ENCODE data around the gene RPL13A.

RPL13A gene

DNA sequence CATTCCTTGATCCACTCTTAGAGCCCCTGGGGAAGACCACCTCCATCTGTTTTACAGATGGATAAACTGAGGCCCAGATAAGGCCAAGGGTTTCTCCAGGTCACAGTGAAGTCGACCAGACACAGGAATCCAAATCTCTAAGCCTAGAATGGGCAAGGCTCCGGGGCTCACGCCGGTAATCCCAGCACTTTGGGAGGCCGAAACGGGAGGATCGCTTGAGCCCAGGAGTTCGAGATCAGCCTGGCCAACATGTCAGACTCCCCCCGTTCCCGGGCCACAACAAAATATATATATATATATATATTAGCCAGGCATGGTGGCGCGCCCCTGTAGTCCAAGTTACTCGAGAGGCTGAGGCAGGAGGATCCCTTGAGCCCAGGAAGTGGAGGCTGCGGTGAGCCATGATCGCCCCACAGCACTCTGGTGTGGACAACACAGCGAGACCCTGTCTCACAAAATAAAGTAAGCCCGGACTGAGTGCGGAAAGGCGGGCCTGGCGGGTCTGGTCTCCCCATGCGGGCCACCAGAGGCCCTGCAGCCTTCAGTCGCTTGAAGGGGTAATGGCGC, 615 bp upstream of the RPL13A start:
- DNase-seq, result no peak

DNA sequence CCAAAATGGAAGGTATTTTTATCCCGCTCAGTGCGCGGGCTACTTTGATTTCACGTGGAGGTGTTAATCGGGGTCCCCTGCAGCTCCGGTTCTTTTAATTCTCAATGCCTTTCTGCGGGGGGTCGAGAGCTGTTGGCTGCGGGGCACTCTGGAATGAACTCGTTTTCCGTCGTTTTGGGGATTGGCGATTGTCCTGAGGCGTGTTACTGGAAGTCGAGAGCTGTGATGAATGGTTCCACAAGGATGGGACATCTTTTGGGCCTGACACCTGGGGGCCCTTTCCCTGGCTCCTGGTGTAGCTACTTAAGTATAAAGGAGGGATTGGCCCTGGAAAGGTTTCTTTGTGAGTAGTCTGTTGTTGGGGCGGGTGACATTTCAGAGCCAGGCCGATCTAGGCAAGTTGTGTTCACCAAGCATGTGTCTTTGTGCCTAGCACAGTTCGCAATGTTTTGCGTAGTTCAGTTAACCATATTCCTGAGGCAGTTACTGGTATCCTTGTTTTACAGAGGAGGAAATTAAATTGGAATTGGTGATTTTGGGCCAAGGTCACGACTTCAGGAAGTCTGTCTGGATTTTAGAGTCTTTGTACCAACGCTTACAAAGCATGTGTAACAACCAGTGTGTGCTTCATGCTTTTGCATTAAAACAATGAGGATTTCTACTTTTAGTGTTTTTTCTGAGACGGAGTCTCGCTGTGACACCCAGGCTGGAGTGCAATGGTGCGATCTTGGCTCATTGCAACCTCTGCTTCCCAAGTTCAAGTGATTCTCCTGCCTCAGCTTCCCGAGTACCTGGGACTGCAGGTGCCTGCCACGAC, 846 bp downstream of the RPL13A start:
- no peak for DNase-seq

DNA sequence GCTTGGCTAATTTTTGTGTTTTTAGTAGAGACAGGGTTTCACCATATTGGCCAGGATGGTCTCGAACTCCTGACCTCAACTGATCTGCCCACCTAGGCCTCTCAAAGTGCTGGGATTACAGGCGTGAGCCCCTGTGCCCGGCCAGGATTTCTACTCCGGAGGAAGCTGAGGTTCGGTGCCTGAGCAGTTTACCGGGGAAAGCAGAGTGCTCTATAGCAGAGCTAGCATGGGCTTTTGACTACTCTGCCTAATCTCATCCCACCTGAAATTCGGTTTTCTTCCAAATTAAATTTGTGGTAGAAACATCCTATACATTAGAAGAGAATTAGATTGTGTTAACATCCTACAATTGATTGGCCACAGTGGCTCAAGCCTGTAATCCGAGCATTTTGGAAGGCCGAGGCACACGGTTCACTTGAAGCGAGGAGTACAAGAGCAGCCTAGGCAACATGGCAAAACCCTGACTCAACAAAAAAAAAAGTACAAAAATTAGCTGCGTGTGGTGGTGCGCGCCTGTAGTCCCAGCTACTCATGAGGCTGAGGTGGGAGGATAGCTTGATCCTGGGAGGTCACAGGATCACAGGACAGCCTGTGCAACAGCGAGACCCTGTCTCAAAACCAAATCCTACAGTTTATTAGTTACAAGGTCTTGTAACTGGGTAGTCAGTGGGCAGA, 1.6 kb downstream of the RPL13A start:
- DNase-seq, result no peak

DNA sequence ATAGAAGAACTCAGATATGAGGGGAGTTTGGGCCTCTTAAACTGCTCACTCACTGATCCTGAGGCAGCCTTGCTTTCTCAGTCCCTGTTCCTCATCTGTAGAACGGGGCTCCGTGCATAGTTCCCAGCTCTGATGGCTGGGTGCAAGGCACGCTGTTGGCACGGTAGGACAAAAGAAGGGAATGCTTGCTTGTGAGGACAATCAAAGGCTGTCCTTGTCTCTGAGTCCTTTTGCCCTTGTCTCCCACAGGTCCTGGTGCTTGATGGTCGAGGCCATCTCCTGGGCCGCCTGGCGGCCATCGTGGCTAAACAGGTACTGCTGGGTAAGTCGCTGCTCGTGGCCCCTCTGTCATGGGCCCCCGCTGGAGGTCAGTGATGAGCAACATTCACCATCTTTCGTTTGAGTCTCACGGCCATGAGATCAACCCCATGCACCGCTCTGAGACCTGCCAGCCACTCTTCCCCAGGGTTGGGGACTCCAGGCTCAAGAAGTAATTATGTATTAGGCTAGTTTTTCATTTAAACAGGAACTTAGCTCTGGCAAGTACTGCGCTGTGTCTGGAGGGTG, 2.3 kb downstream of the RPL13A start:
- no peak for DNase-seq

DNA sequence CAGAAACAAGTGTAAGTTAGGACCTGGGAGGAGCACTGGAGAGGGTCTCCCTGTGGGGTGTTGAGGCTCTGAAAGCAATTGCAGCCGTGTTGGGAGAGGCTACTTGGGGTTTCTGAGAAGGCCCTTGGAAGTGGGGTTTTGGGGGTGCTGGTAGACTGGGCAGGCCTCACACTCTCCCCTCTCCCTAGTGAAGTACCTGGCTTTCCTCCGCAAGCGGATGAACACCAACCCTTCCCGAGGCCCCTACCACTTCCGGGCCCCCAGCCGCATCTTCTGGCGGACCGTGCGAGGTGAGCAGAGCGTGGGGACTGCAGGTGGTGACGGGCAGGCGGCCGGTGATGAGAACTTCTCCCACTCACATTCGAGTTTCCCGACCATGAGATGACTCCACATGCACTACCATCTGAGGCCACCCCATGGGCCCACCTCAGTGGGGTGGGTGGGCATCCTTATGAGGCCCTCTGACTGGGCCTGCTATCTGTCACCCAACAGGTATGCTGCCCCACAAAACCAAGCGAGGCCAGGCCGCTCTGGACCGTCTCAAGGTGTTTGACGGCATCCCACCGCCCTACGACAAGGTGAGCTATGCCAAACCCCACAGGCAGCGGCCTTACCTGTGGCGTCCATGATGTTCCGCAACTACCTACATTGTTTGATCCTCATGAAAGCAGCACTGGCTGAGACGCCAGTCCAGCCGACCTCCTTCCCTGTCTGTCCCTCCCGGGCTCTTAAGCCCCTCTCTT, 3.0 kb downstream of the RPL13A start:
- no peak for DNase-seq

DNA sequence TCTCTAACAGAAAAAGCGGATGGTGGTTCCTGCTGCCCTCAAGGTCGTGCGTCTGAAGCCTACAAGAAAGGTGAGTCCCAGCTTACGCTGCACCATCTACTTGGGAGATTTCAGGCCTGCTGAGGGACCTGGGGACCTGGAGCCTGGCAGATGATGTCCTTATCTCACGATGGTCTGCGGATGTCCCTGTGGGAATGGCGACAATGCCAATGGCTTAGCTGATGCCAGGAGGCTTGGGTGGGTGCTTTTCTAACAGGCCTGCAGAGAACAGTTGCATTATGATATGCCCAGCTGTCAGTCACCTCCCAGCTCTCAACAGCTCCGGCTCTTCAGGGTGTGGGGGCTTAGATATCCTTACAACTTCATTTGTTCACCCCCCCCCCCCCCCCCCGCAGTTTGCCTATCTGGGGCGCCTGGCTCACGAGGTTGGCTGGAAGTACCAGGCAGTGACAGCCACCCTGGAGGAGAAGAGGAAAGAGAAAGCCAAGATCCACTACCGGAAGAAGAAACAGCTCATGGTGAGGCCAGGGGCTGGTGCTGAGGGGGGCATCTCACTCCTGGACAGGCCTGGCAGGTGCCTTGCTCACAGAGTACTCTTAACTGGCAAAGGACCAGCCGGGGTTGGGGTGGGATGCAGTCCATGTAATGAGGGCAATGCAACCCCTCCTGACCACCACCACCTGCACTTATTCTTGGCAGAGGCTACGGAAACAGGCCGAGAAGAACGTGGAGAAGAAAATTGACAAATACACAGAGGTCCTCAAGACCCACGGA, 3.8 kb downstream of the RPL13A start:
- no peak for DNase-seq

DNA sequence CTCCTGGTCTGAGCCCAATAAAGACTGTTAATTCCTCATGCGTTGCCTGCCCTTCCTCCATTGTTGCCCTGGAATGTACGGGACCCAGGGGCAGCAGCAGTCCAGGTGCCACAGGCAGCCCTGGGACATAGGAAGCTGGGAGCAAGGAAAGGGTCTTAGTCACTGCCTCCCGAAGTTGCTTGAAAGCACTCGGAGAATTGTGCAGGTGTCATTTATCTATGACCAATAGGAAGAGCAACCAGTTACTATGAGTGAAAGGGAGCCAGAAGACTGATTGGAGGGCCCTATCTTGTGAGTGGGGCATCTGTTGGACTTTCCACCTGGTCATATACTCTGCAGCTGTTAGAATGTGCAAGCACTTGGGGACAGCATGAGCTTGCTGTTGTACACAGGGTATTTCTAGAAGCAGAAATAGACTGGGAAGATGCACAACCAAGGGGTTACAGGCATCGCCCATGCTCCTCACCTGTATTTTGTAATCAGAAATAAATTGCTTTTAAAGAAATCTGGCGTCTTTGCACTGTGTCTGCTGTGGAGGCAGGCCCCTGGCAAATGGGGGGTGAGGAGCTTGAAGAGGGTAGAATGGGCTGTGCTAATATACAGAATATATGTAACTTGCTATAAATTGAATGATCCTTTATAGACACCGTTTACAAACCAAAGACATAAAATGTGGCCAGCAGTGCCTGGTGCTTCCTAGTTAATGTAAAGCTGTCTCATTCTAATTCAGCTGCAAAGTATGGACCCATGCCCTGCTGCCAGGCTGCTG, 4.6 kb downstream of the RPL13A start:
- no peak for DNase-seq

DNA sequence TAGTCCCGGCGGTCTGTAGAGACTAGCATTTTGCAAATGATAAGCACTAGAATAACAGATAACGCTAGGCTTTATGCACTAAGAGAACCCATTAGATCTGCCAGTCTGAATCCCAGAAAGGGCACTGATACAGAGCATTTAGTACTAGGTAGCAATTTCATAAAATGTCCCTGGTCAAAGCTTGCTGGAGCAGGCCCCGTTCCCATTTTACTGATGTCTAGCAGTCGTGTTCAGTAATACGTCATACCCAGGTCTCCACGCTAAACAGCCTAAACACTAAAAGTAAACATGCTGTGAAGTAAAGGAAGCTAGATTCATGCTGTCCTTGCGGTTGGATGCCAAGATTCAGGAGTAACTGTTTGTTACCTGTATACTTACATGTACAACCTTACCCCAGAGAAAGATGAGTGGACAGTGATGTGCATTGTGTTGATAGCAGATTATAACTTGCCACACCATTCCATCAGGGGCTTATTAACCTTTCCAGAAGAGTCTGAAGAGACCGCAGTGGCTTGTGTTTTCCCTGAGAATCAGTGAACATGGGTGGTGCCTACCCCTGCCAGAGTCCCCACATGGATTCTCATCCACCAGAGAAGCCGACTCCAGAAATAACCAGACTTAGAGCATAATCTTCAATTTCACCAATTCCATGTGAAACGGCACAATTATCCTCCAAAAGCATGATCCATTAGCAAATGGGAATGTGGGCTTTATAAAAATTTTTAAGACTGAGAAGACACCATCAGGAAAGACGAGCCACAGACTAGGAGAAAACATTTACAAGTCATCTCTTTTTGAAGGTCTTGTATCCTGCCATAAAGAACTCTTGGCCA, 5.4 kb downstream of the RPL13A start:
- no peak for DNase-seq

DNA sequence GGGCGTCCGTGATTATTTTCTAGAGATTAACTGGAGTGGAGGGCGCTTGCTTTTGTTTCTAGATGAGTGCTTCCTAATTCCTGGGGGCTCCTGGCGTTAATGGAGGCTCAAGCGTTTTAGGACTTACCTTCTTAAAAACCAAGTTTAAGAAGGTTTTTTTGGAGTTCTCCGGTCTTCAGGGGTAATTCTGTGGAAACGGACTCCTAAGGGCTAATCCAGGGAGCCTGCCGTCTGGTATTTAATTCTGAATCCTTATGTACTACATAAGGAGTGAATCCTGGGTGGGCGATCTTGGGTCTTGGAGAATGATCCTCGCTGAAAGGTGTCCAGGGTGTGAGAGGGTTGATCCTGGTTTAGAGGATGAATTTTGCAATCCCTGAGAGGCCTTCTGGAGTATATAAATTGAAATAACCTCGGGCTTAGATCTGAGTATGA, 9.2 kb downstream of the RPL13A start:
- DNase-seq, result no peak

DNA sequence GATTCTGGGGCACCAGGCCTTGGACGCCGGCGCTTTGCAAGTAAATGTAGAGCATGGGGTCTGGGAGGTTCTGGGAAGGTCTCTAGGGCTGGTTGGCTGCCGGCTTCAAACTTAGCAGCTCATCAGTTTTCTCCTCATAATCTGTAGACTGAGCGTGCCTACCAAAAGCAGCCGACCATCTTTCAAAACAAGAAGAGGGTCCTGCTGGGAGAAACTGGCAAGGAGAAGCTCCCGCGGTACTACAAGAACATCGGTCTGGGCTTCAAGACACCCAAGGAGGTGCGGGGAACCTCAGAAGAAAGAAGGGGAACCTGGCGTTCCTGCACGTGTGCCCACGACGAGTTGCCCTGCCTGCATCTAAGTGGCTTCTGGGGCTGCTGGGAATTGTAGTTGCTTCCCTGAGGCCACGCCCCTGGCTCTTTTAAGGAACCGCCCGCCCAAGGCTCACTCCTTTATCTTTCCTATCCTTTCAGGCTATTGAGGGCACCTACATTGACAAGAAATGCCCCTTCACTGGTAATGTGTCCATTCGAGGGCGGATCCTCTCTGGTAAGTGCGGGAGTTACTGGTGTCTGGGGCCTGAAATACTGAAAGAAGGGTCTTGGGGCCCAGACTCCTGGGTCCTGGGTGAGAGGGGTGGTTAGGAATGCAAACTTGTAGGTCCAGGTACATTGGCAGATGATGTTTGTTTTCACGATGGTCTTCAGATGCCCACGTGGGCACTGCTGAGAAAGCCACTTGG, 9.8 kb downstream of the RPL13A start:
- DNase-seq, result peak; percentile 87 to 90

DNA sequence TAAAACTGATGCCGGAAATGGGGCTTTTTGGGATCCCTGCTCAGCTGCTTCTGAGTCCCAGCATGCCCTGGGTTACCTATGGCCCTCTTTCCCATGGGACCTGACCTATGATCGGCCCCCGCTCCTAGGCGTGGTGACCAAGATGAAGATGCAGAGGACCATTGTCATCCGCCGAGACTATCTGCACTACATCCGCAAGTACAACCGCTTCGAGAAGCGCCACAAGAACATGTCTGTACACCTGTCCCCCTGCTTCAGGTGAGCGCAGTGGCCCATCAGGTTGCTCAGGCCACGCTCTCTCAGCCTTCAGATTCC, 10.3 kb downstream of the RPL13A start:
- no peak for DNase-seq

DNA sequence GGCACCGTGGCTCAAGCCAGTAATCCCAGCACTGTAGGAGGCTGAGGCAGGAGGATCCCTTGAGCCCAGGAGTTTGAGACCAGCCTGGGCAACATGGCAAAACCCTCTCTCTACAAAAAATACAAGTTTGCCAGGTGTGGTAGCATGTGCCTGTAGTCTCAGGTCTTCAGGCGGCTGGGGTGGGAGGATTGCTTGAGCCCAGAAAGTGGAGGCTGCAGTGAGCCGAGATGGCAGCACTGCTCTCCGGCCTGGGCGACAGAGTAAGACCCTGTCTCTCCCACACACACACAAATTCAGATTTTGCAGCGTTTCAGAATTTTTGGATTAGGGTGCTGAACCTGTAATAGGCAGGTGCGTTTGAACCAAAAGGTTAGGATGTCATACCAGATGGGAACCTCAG, 11.1 kb downstream of the RPL13A start:
- DNase-seq, result no peak

DNA sequence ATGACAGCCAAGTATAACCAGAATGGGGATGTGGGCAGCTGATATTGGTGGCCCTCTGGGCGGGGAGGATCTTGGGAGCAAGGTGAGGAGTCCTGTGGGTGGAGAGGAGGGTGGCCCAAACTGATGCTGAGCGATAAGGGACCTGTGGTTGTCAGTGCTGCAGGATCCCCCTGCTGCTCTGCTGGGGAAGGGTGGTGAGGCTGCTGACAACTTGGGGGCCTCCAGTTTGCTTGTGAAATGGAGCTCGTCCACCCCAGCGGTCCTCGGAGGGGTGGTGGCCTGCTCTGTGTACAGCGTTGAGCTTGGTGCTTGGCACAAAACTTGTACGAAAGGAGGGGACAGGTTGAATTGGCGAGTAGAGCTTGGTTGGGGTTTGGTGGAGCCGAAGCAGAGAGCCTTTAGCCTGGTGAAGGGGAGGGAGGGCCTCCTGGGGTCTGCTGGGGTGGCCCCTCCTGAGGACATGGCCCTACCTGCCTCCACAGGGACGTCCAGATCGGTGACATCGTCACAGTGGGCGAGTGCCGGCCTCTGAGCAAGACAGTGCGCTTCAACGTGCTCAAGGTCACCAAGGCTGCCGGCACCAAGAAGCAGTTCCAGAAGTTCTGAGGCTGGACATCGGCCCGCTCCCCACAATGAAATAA, 11.7 kb downstream of the RPL13A start:
- DNase-seq, result no peak

DNA sequence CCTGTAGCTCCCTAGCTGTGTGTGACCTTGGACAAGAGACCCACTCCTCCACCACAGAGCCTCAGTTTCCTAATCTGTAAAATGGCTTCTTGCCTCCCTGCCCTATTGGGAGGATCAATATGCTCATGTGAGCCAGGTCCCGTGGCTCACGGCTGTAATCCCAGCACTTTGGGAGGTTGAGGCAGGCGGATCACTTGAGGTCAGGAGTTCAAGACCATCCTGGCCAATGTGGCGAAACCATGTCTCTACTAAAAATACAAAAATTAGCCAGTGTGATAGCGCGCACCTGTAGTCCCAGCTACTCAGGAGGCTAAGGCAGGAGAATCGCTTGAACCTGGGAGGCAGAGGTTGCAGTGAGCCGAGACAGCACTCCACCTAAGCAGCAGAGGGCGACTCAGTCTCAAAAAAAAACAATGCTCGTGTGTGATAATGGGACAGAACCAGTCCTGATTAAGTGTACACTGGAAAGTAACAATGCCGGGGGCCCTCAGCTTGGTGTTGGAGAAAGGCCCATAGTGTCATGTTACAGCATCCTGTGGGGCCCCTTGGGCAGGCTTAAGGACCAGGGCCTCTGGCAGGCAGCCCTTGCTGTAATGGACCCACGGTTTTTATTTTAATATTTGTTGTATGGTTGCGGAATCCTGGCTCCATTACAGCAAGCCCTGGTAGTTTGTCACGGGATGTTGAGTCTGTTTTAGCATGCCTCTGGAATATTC, 15.6 kb downstream of the RPL13A start:
- DNase-seq, result peak in 1 of 2 donors; percentile 35

DNA sequence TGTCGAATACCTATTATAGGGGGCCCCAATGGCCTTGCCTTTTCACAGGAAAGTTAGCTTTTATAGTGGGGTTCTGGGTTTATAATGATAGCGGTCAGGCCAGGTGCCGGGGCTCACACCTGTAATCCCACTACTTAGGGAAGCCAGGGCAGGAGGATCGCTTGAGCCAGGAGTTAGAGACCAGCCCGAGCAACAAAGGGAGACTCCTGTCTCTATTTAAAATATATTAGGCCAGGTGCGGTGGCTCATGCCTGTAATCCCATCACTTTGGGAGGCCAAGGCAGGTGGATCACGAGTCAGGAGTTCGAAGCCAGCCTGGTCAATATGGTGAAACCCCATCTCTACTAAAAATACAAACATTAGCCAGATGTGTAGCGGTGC, 16.2 kb downstream of the RPL13A start:
- DNase-seq, result no peak

DNA sequence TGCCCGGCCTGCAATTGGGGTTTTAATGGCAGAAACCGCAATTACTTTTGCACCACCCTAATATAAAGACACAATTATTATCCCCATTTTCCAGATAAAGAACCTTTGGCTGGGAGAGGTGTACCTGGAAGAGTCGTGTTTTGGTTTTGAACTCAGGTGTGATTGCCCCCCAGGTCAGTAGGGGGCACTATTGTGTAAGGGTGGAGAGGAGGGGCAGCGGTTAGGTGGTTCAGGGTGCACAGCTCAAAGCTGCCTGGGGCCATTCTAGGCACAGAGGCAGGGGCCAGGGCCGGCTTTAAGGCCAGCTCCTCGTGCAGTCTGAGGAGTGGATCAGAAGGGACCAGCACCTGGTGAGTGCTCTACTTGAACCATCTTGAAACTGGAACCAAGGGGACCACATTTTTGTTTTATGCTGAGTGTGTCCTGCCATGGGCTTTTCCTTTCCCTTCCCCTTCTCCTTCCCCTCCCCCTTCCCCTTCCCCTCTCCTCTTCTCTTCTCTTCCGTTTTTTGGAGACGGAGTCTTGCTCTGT, 19.2 kb downstream of the RPL13A start:
- DNase-seq, result peak; percentile 36 to 83

DNA sequence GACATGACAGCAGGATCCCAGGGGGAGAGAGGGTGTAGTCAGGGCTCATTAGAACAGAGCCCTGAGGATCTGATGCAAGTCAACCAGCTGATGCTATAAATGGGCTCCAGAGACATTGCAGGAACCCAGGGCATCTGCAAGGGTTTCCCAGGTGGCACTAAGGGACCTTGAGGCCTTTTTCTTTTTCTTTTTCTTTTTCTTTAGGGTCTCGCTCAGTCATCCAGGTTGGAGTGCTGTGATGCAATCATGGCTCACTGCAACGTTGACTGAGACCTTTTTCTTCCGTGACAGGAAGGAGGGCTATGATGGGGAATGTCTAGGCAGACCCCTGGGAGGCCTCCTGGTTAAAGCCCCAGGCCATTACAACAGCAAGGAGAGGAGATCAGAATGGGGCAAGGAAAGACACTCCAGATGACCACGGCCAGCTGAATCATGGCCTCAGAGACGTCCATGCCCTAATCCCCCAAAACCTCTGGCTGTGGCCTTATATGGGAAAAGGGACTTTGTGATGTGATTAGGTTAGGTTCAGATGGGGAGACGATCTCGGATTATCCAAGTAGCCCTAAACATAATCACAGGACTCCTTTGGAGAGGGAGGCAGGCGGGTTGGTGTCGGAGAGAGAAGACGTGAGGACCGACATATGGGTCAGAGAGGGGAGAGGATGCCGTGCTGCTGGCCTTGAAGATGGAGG, 20.5 kb downstream of the RPL13A start:
- no peak for DNase-seq
